ENCODE measurements around the gene NEU4. TPM values are rescaled to one million over a fixed set of nuclear protein-coding genes. Genes with fewer than 3 reads are reported as not detected.

Gene NEU4
- total RNA-seq, 1 donor from 2014 or later, result 0.09 TPM

GRCh38 chr2:241811201-241811951 lies 2.4 kb downstream of the NEU4 start:
- DNase-seq (ENCODE audit: low read depth), result no peak
- Histone ChIP-seq H4K20me1 (ENCODE audit: insufficient read depth, low read length) (no peaks in the 10 kb centered on the region), H3K4me1 (ENCODE audit: insufficient read depth, low read length) (no peaks in the 10 kb centered on the region), H3K9me3 (ENCODE audit: insufficient read depth, low read depth, low read length) (no peaks in the 10 kb centered on the region), H3K27ac (ENCODE audit: low read depth, low read length) (no peak overlapping the region), H2AFZ (ENCODE audit: low read depth, low read length) (no peak overlapping the region), H3K4me2 (ENCODE audit: low read length) (no peak overlapping the region), H3K36me3 (ENCODE audit: insufficient read depth, low read length) (no peaks in the 10 kb centered on the region), H3K27me3 (ENCODE audit: insufficient read depth, low read length) (no peaks in the 10 kb centered on the region), H3K9ac (ENCODE audit: low read length) (no peak overlapping the region), H3K79me2 (ENCODE audit: insufficient read depth, low read length) (no peaks in the 10 kb centered on the region), H3K4me3 (ENCODE audit: insufficient read depth, low read depth, low read length) (no peak overlapping the region)
- TF ChIP-seq CTCF (IDR thresholded peaks at IDR 0.05; ENCODE audit: insufficient read depth, low read depth, low read length) (no peak), EZH2 (IDR thresholded peaks at IDR 0.05; ENCODE audit: insufficient read depth, low read length) (no peak)
- H3K27ac Mint-ChIP-seq (ENCODE audit: unreplicated experiment), result no peak overlapping the region
- FAIRE-seq, result no peak
- H3K4me1 Mint-ChIP-seq (ENCODE audit: low read depth, unreplicated experiment), result peaks cover 5% of the 10 kb centered on the region
- H3K27me3 Mint-ChIP-seq (ENCODE audit: low read depth, unreplicated experiment), result peaks cover 4% of the 10 kb centered on the region
- no peaks in the 10 kb centered on the region for H3K36me3 Mint-ChIP-seq (ENCODE audit: low read depth, unreplicated experiment)
- no peak overlapping the region for H3K4me3 Mint-ChIP-seq (ENCODE audit: unreplicated experiment)
- no peaks in the 10 kb centered on the region for H3K9me3 Mint-ChIP-seq (ENCODE audit: unreplicated experiment)

- FAIRE-seq (no peak), DNase-seq (ENCODE audit: low read depth) (no peak)
- Mint-ChIP-seq H3K36me3 (ENCODE audit: low read depth, unreplicated experiment) (no peaks in the 10 kb centered on the region), H3K27me3 (ENCODE audit: low read depth, unreplicated experiment) (peaks cover 4% of the 10 kb centered on the region), H3K27ac (ENCODE audit: unreplicated experiment) (no peak overlapping the region), H3K9me3 (ENCODE audit: unreplicated experiment) (no peaks in the 10 kb centered on the region), H3K4me1 (ENCODE audit: low read depth, unreplicated experiment) (peaks cover 5% of the 10 kb centered on the region), H3K4me3 (ENCODE audit: unreplicated experiment) (no peak overlapping the region)
- H3K36me3 ChIP-seq (ENCODE audit: insufficient read depth, low read length), result no peaks in the 10 kb centered on the region
- H3K4me3 ChIP-seq (ENCODE audit: insufficient read depth, low read depth, low read length), result no peak overlapping the region
- no peak overlapping the region for H3K4me2 ChIP-seq (ENCODE audit: low read length)
- no peak for TF ChIP-seq EZH2 (IDR thresholded peaks at IDR 0.05; ENCODE audit: insufficient read depth, low read length)
- TF ChIP-seq CTCF (IDR thresholded peaks at IDR 0.05; ENCODE audit: insufficient read depth, low read depth, low read length), result no peak
- H2AFZ ChIP-seq (ENCODE audit: low read depth, low read length), result no peak overlapping the region
- H3K79me2 ChIP-seq (ENCODE audit: insufficient read depth, low read length), result no peaks in the 10 kb centered on the region
- no peaks in the 10 kb centered on the region for H3K9me3 ChIP-seq (ENCODE audit: insufficient read depth, low read depth, low read length)
- H3K27me3 ChIP-seq (ENCODE audit: insufficient read depth, low read length), result no peaks in the 10 kb centered on the region
- no peaks in the 10 kb centered on the region for H3K4me1 ChIP-seq (ENCODE audit: insufficient read depth, low read length)
- H4K20me1 ChIP-seq (ENCODE audit: insufficient read depth, low read length), result no peaks in the 10 kb centered on the region
- no peak overlapping the region for H3K9ac ChIP-seq (ENCODE audit: low read length)
- no peak overlapping the region for H3K27ac ChIP-seq (ENCODE audit: low read depth, low read length)
These were observed 3.1 kb downstream of the NEU4 start for GRCh38 chr2:241811952-241812729.

Data from astrocyte (in vitro differentiated cells and primary cell).